ENCODE data around the gene CABP2. TPM values are rescaled to one million over a fixed set of nuclear protein-coding genes. Genes with fewer than 3 reads are reported as not detected.
A peak's percentile ranks its signal among the peaks of the same experiment; 100 is the strongest.

CABP2 gene
- total RNA-seq, 1 experiment from 2014 or later = not detected

GRCh38 chr11:67504950-67505581 lies 18.2 kb downstream of the CABP2 start, which contains the start of gene PITPNM1:
Gene PITPNM1 (minus strand): TSS chr11:67505363. CDS start chr11:67504180, 1,183 bp downstream.
- Histone ChIP-seq H2BK120ac (ENCODE audit: low read depth, low read length, poor library complexity, severe bottlenecking) (no peak within 1 kb of the TSS), H3K4me2 (ENCODE audit: insufficient read depth, insufficient read length, low read length) (peak within 1 kb of the TSS; percentile 88), H4K91ac (ENCODE audit: insufficient read length, low read depth, low read length) (no peak within 1 kb of the TSS), H3K79me1 (ENCODE audit: insufficient read depth, low read depth, low read length, poor library complexity, severe bottlenecking) (no peaks in the 10 kb centered on the region), H3K14ac (ENCODE audit: insufficient read depth, low read length) (peak within 1 kb of the TSS; percentile 54), H3T11ph (ENCODE audit: low read length) (no peak within 1 kb of the TSS), H3K27me3 (ENCODE audit: insufficient read depth, low read length) (no peaks in the 10 kb centered on the region), H2AFZ (ENCODE audit: low read length) (no peak within 1 kb of the TSS), H3K4ac (ENCODE audit: low read depth, low read length) (no peak within 1 kb of the TSS), H4K5ac (ENCODE audit: insufficient read length, low read depth, low read length) (no peak within 1 kb of the TSS), H2AK5ac (ENCODE audit: insufficient read length, low read length) (no peak within 1 kb of the TSS), H4K8ac (replicated peaks; ENCODE audit: insufficient read length, low read depth, low read length) (no peak within 1 kb of the TSS), H2BK5ac (ENCODE audit: insufficient read length, low read length) (no peak within 1 kb of the TSS), H3K79me2 (ENCODE audit: insufficient read depth, low read length) (peaks cover 2% of the 10 kb centered on the region; the same call in 1 of the 2 replicates), H3K4me1 (ENCODE audit: insufficient read depth, low read length) (no peaks in the 10 kb centered on the region), H3K9ac (ENCODE audit: extremely low read depth, insufficient read length, low read length) (peak within 1 kb of the TSS; percentile 8), H3K9me3 (ENCODE audit: control insufficient read depth, low read depth, low read length) (no peaks in the 10 kb centered on the region), H2BK12ac (ENCODE audit: insufficient read length, low read depth, low read length) (no peak within 1 kb of the TSS), H3K18ac (ENCODE audit: insufficient read length, low read depth, low read length) (no peak within 1 kb of the TSS), H3K23me2 (ENCODE audit: insufficient read length, low read depth, low read length, poor library complexity, severe bottlenecking) (peaks cover 17% of the 10 kb centered on the region), H3K56ac (ENCODE audit: insufficient read length, low read depth, low read length) (no peak within 1 kb of the TSS), H3K23ac (ENCODE audit: insufficient read length, low read depth, low read length) (no peak within 1 kb of the TSS), H3K27ac (ENCODE audit: insufficient read length, low read depth, low read length) (no peak within 1 kb of the TSS), H2BK15ac (ENCODE audit: low read depth, low read length) (no peak within 1 kb of the TSS), H4K20me1 (ENCODE audit: control insufficient read depth, insufficient read depth, insufficient read length) (no peaks in the 10 kb centered on the region), H2BK20ac (ENCODE audit: low read depth, low read length, poor library complexity, severe bottlenecking) (no peak within 1 kb of the TSS)
- H3K36me3 Mint-ChIP-seq (ENCODE audit: insufficient read depth in 1 of 3, low read depth in 3 of 3) = peaks cover 10 to 23% (median 19%) of the 10 kb centered on the region in 3 experiments
- whole genome bisulfite sequencing (ENCODE audit: extremely low coverage, insufficient read length, low lambda C conversion rate) = no CpG with 5 or more reads among the region's 58 CpGs
- H3K27ac Mint-ChIP-seq = peak within 1 kb of the TSS in 2 of 3 experiments; percentile 70 to 89; a peak in 4 of 7 replicates
- DNase-seq = peak; percentile 76
- no peak for TF ChIP-seq CTCF (conservative IDR thresholded peaks at IDR 0.05)
- peak within 1 kb of the TSS; percentile 79 to 92 for H3K4me3 Mint-ChIP-seq
- H3K27me3 Mint-ChIP-seq (ENCODE audit: low read depth) = peaks cover 12% of the 10 kb centered on the region
- peaks cover 19 to 30% of the 10 kb centered on the region in 2 experiments for H3K4me1 Mint-ChIP-seq
- no peaks in the 10 kb centered on the region; a peak in 1 of 5 replicates for H3K9me3 Mint-ChIP-seq
